ENCODE data around the gene NUP58. TPM values are rescaled to one million over a fixed set of nuclear protein-coding genes. Genes with fewer than 3 reads are reported as not detected.

NUP58 gene
- total and polyA plus RNA-seq, 9 of the 15 experiments (the other 6 are each of a cell fraction or from before 2014, with no cell fraction given): 12.5 to 98.0 (median 42.6) TPM

DNA sequence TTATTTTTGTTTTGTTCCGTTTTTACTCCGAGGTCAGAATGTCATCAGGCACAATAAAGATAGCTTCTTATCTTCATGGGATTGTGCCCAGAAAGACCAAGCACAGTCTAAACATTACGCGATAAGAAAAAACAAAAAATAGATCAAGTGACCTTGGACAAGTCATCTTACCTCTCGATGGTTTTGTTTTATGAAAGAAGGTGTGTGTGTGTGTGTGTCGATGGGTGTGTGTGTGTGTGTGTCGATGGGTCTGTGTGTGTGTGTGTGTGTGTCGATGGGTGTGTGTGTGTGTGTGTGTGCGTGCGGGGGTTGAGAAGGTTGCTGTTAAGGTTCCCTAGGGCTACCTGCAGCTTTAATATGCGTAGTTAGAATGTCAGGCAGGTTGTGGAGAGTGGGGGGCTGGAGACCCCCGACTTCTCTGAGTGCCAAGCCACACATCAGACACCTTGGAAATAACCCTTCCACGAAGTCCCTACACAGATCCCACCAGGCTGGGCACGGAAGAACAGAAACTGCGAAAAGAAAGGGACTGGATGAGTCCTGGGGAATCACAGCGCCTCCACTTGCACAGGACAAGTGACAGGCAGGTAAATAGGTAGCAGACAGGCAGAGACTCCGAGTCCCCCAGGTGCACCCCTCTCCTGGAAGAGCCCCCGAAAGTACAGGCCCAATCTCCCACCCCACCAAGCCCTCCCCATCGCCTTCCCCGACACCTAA, 69.9 kb downstream of the NUP58 start (continued):
- TF ChIP-seq GMEB1 (CRISPR knock-in tag; IDR thresholded peaks at IDR 0.05) (no peak), NRF1 (conservative IDR thresholded peaks at IDR 0.05 in 1 of 2, IDR thresholded peaks at IDR 0.05 in 1 of 2) (no peak), RERE (CRISPR knock-in tag; IDR thresholded peaks at IDR 0.05; ENCODE audit: borderline replicate concordance) (no peak), CCNT2 (IDR thresholded peaks at IDR 0.05; ENCODE audit: borderline replicate concordance, extremely low read depth, insufficient read length, low read depth, low read length) (peak; percentile 52), KDM1A (IDR thresholded peaks at IDR 0.05) (peak in 1 of 2 experiments; percentile 46; a peak in 2 of 4 replicates), CBFA2T2 (conservative IDR thresholded peaks at IDR 0.05) (peak; percentile 40; the same call in 1 of the 2 replicates), NR4A1 (CRISPR knock-in tag; IDR thresholded peaks at IDR 0.05) (no peak), NR4A1 (tag; IDR thresholded peaks at IDR 0.05) (no peak), TBL1XR1 (IDR thresholded peaks at IDR 0.05; ENCODE audit: low read length in 2 of 2) (peak in 1 of 2 experiments; percentile 37; a peak in 1 of 4 replicates), ZNF589 (CRISPR knock-in tag; IDR thresholded peaks at IDR 0.05; ENCODE audit: low read depth) (no peak), ZBTB7A (IDR thresholded peaks at IDR 0.05; ENCODE audit: borderline replicate concordance, control insufficient read depth, low read depth, low read length) (no peak; the same call in 1 of the 2 replicates), SMARCE1 (IDR thresholded peaks at IDR 0.05) (0 out of 2 replicates have a peak, but pooled peaks have one; percentile 19), ARNT (IDR thresholded peaks at IDR 0.05) (no peak), TEAD4 (IDR thresholded peaks at IDR 0.05; ENCODE audit: low read length) (peak; percentile 74), TEAD4 (CRISPR knock-in tag; IDR thresholded peaks at IDR 0.05; ENCODE audit: borderline replicate concordance) (no peak), BCOR (IDR thresholded peaks at IDR 0.05) (peak; percentile 63)
- TF ChIP-seq, protein P1, sequence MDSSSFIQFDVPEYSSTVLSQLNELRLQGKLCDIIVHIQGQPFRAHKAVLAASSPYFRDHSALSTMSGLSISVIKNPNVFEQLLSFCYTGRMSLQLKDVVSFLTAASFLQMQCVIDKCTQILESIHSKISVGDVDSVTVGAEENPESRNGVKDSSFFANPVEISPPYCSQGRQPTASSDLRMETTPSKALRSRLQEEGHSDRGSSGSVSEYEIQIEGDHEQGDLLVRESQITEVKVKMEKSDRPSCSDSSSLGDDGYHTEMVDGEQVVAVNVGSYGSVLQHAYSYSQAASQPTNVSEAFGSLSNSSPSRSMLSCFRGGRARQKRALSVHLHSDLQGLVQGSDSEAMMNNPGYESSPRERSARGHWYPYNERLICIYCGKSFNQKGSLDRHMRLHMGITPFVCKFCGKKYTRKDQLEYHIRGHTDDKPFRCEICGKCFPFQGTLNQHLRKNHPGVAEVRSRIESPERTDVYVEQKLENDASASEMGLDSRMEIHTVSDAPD (CRISPR knock-in tag; IDR thresholded peaks at IDR 0.05): no peak
